ENCODE data around the gene TES. TPM values are rescaled to one million over a fixed set of nuclear protein-coding genes. Genes with fewer than 3 reads are reported as not detected.

TES gene
- total RNA-seq, 1 experiment from 2014 or later = 28.2 TPM

DNA sequence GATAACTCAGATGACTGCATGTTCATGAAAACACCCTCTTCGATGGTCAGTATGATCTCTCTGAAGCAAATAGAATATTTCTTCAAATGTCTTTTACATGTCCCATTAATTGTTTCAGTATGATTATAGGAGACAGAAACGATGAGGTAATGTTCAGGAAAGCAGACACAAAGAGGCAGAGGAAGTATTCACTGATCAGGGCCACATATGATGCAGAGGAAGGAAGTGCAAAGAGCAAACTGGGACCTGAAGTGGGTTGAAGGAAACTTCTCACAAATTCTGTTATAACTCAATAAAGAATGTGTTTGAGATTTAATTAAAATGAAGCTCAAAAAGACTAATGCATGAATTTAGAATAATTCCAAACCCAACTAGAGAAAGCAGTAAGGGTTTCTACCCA, 70.5 kb downstream of the TES start:
- Mint-ChIP-seq H3K4me1 (peaks cover 7 to 9% of the 10 kb centered on the region in 2 experiments), H3K9me3 (no peaks in the 10 kb centered on the region), H3K36me3 (ENCODE audit: insufficient read depth in 1 of 3, low read depth in 3 of 3) (no peaks in the 10 kb centered on the region), H3K27ac (no peak overlapping the region), H3K27me3 (ENCODE audit: low read depth) (no peaks in the 10 kb centered on the region), H3K4me3 (no peak overlapping the region)
- H3K27me3 ChIP-seq (ENCODE audit: insufficient read depth, low read length) = no peaks in the 10 kb centered on the region
- no peak for DNase-seq
- no peak overlapping the region for H2BK20ac ChIP-seq (ENCODE audit: low read depth, low read length, poor library complexity, severe bottlenecking)
- H3K23me2 ChIP-seq (ENCODE audit: insufficient read length, low read depth, low read length, poor library complexity, severe bottlenecking) = no peaks in the 10 kb centered on the region
- no peaks in the 10 kb centered on the region for H4K20me1 ChIP-seq (ENCODE audit: control insufficient read depth, insufficient read depth, insufficient read length)
- H4K91ac ChIP-seq (ENCODE audit: insufficient read length, low read depth, low read length) = no peak overlapping the region
- no peak overlapping the region for H3K9ac ChIP-seq (ENCODE audit: extremely low read depth, insufficient read length, low read length)
- WGBS (ENCODE audit: extremely low coverage, insufficient read length, low lambda C conversion rate) = no CpG with 5 or more reads among the region's 2 CpGs
- H2BK120ac ChIP-seq (ENCODE audit: low read depth, low read length, poor library complexity, severe bottlenecking) = no peak overlapping the region
- no peak overlapping the region for H3K4ac ChIP-seq (ENCODE audit: low read depth, low read length)
- H4K5ac ChIP-seq (ENCODE audit: insufficient read length, low read depth, low read length) = no peak overlapping the region
- no peak overlapping the region for H3K27ac ChIP-seq (ENCODE audit: insufficient read length, low read depth, low read length)
- no peak overlapping the region for H4K8ac ChIP-seq (replicated peaks; ENCODE audit: insufficient read length, low read depth, low read length)
- H3K14ac ChIP-seq (ENCODE audit: insufficient read depth, low read length) = no peak overlapping the region
- H3K4me1 ChIP-seq (ENCODE audit: insufficient read depth, low read length) = peaks cover 2% of the 10 kb centered on the region; the same call in 1 of the 2 replicates
- H2AK5ac ChIP-seq (ENCODE audit: insufficient read length, low read length) = no peak overlapping the region
- TF ChIP-seq, protein P1, sequence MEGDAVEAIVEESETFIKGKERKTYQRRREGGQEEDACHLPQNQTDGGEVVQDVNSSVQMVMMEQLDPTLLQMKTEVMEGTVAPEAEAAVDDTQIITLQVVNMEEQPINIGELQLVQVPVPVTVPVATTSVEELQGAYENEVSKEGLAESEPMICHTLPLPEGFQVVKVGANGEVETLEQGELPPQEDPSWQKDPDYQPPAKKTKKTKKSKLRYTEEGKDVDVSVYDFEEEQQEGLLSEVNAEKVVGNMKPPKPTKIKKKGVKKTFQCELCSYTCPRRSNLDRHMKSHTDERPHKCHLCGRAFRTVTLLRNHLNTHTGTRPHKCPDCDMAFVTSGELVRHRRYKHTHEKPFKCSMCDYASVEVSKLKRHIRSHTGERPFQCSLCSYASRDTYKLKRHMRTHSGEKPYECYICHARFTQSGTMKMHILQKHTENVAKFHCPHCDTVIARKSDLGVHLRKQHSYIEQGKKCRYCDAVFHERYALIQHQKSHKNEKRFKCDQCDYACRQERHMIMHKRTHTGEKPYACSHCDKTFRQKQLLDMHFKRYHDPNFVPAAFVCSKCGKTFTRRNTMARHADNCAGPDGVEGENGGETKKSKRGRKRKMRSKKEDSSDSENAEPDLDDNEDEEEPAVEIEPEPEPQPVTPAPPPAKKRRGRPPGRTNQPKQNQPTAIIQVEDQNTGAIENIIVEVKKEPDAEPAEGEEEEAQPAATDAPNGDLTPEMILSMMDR (conservative IDR thresholded peaks at IDR 0.05) = no peak
- H3K4me2 ChIP-seq (ENCODE audit: insufficient read depth, insufficient read length, low read length) = no peak overlapping the region
- H3K79me2 ChIP-seq (ENCODE audit: insufficient read depth, low read length) = no peaks in the 10 kb centered on the region
- H2BK12ac ChIP-seq (ENCODE audit: insufficient read length, low read depth, low read length) = no peak overlapping the region
- H3K18ac ChIP-seq (ENCODE audit: insufficient read length, low read depth, low read length) = no peak overlapping the region
- H2AFZ ChIP-seq (ENCODE audit: low read length) = no peak overlapping the region
- no peak overlapping the region for H2BK5ac ChIP-seq (ENCODE audit: insufficient read length, low read length)
- H3T11ph ChIP-seq (ENCODE audit: low read length) = no peak overlapping the region
- no peak overlapping the region for H3K56ac ChIP-seq (ENCODE audit: insufficient read length, low read depth, low read length)
- H3K9me3 ChIP-seq (ENCODE audit: control insufficient read depth, low read depth, low read length) = no peaks in the 10 kb centered on the region
- H2BK15ac ChIP-seq (ENCODE audit: low read depth, low read length) = no peak overlapping the region
- H3K23ac ChIP-seq (ENCODE audit: insufficient read length, low read depth, low read length) = no peak overlapping the region
- H3K79me1 ChIP-seq (ENCODE audit: insufficient read depth, low read depth, low read length, poor library complexity, severe bottlenecking) = no peaks in the 10 kb centered on the region
